HepG2 (cell line): ENCODE measurements around the gene TEX19. TPM values are rescaled to one million over a fixed set of nuclear protein-coding genes. Genes with fewer than 3 reads are reported as not detected.
A peak's percentile ranks its signal among the peaks of the same experiment; 100 is the strongest.

ENCODE experiments used
- ELF3 ChIP-seq: IDR thresholded peaks from 2 replicates; pipeline ENCODE4 v1.6.1; 2016; ENCODE audit warnings: missing genetic modification reagents, missing compliant biosample characterization
- HINFP ChIP-seq: sonication (generic); formaldehyde crosslinking; IDR thresholded peaks from 2 replicates; pipeline ENCODE4 v1.4.0; 2020; ENCODE audit warnings: low read depth, mild to moderate bottlenecking, missing genetic modification reagents
- IKZF5 ChIP-seq: IDR thresholded peaks from 2 replicates; pipeline ENCODE4 v1.6.1; 2018; ENCODE audit warnings: missing genetic modification reagents, mild to moderate bottlenecking, missing compliant biosample characterization
- MYNN ChIP-seq: sonication (generic); formaldehyde crosslinking; IDR thresholded peaks from 2 replicates; pipeline ENCODE4 v1.4.0; 2020; ENCODE audit warnings: mild to moderate bottlenecking, low read depth, missing genetic modification reagents
- NR2F2 ChIP-seq: IDR thresholded peaks from 2 replicates; pipeline ENCODE4 v1.6.1; 2012; ENCODE audit warnings: low read depth, inconsistent platforms, borderline replicate concordance
- SOX13 ChIP-seq, 3 experiments: fragments of 450-650 bp in 1 of 3; sonication (generic) in 1 of 3; formaldehyde crosslinking in 1 of 3; IDR thresholded peaks in 2 of 3; conservative IDR thresholded peaks in 1 of 3; 2 replicates each; pipeline versions ENCODE4 v1.5.0 to v1.6.1; 2016 to 2020; ENCODE audit warnings: antibody characterized with exemption in 1 of 3, mild to moderate bottlenecking in 1 of 3, missing compliant biosample characterization in 1 of 3, missing genetic modification reagents in 1 of 3, moderate library complexity in 1 of 3
- TBX3 ChIP-seq: fragments of 450-650 bp; IDR thresholded peaks from 2 replicates; pipeline ENCODE4 v1.6.1; 2017; ENCODE audit warnings: antibody characterized with exemption, mild to moderate bottlenecking, inconsistent platforms, borderline replicate concordance
- THAP9 ChIP-seq: sonication (generic); formaldehyde crosslinking; IDR thresholded peaks from 2 replicates; pipeline ENCODE4; 2020; ENCODE audit warnings: missing genetic modification reagents, mild to moderate bottlenecking, borderline replicate concordance
- ZBTB40 ChIP-seq, 2 experiments: fragments of 450-650 bp in 1 of 2; sonication (generic) in 1 of 2; formaldehyde crosslinking in 1 of 2; IDR thresholded peaks; 2 replicates each; pipeline versions ENCODE4 v1.6.1 to v1.8.0; 2016 to 2022; ENCODE audit warnings: antibody characterized with exemption in 1 of 2, mild to moderate bottlenecking in 1 of 2, missing genetic modification reagents in 1 of 2
- ZNF430 ChIP-seq: sonication (generic); formaldehyde crosslinking; IDR thresholded peaks from 2 replicates; pipeline ENCODE4 v1.9.0; 2021; ENCODE audit warnings: mild to moderate bottlenecking, missing genetic modification reagents
- ZZZ3 ChIP-seq: sonication (generic); formaldehyde crosslinking; IDR thresholded peaks from 2 replicates; pipeline ENCODE4 v1.4.0; 2020; ENCODE audit warnings: missing genetic modification reagents, mild to moderate bottlenecking, borderline replicate concordance
- polyA plus RNA-seq, 8 experiments: library from polyadenylated mRNA; depleted of rRNA in 3 of 8; stranded (reverse) in 7 of 8; unstranded in 1 of 8; fragments of >200 nt; fragmentation: Illumina TruSeq in 4 of 8; extraction: Trizol in 4 of 8; gene quantifications; 2 replicates each; pipeline versions ENCODE4 v1.2.1 to v1.2.3, GENCODE V29; 2011 to 2016; ENCODE audit warnings: low read depth in 4 of 8, missing spikeins in 1 of 8, mixed read lengths in 1 of 8; ENCODE audit not compliant: insufficient read depth in 1 of 8
- total RNA-seq, 5 experiments: library from RNA; depleted of rRNA; stranded (reverse); fragments of >200 nt; fragmentation: Illumina TruSeq; extraction: Trizol; gene quantifications; 2 replicates each; pipeline ENCODE4 v1.2.3, GENCODE V29; 2016; ENCODE audit warnings: low read depth in 1 of 5

The TEX19 gene
- total and polyA plus RNA-seq, 2 of the 13 experiments (the other 11 are each of a cell fraction or from before 2014, with no cell fraction given) = 1.3 to 6.0 TPM

GRCh38 chr17:82317394-82318168 lies 41.5 kb upstream of the TEX19 start, which contains the start of gene CD7 (continued):
- TF ChIP-seq THAP9 (CRISPR knock-in tag) (peak; percentile 20; the same call in 1 of the 2 replicates), TBX3 (no peak), ZZZ3 (no peak), ELF3 (CRISPR knock-in tag) (peak; percentile 53), MYNN (CRISPR knock-in tag) (no peak), SOX13 (IDR thresholded peaks at IDR 0.05) (no peak), SOX13 (CRISPR knock-in tag; conservative IDR thresholded peaks at IDR 0.05 in 1 of 2, IDR thresholded peaks at IDR 0.05 in 1 of 2) (peak in 1 of 2 experiments; percentile 61; a peak in 2 of 4 replicates), NR2F2 (no peak), IKZF5 (CRISPR knock-in tag) (peak; percentile 49; the same call in 1 of the 2 replicates), HINFP (CRISPR knock-in tag) (peak; percentile 92), ZBTB40 (IDR thresholded peaks at IDR 0.05) (no peak), ZBTB40 (CRISPR knock-in tag; IDR thresholded peaks at IDR 0.05) (peak; percentile 3; the same call in 1 of the 2 replicates), ZNF430 (CRISPR knock-in tag) (no peak)
